Measurements from ENCODE around the gene POLDIP2.

Gene POLDIP2

DNA sequence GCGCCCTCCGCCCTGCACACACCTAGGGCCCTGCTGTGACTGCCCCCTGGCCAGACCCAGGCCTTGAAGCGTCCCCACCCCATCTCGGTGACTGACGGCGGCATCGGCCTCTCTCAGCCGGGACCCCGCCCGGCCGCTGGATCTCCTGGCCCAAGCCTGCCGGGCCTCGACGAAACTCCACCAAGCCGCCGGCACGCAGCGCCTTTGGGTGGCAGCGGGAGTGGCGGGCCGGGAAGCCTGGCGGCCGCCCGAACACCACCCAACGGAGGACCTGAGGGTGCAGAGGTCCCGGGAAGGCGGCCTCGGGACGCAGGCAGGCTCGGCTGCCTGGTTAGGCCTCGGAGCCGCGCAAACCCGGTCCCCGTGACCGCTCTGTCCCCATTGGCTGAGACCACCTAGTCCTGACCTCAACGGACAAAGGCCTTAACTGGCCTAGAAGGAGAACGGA is 50.3 kb downstream of the POLDIP2 start:
- no peak for DNase-seq

- no peak for DNase-seq
These were observed 58.9 kb downstream of the POLDIP2 start for GRCh38 chr17:28298449-28298848.
